BLaER1 (cell line): ENCODE measurements around the gene DUSP2.

ENCODE experiments used
- H3K27ac ChIP-seq: shearing (Covaris generic); formaldehyde crosslinking; 2 replicates; pipeline ENCODE4 v1.8.1; 2022
- H3K27me3 ChIP-seq: shearing (Covaris generic); formaldehyde crosslinking; 2 replicates; pipeline ENCODE4 v1.8.1; 2022
- H3K36me3 ChIP-seq: shearing (Covaris generic); formaldehyde crosslinking; 2 replicates; pipeline ENCODE4 v1.8.1; 2022
- H3K4me1 ChIP-seq: shearing (Covaris generic); formaldehyde crosslinking; 2 replicates; pipeline ENCODE4 v1.8.1; 2022
- H3K4me2 ChIP-seq: shearing (Covaris generic); formaldehyde crosslinking; 2 replicates; pipeline ENCODE4 v1.8.1; 2022
- H3K4me3 ChIP-seq: shearing (Covaris generic); formaldehyde crosslinking; 2 replicates; pipeline ENCODE4 v1.8.1; 2022
- H3K9ac ChIP-seq: shearing (Covaris generic); formaldehyde crosslinking; 2 replicates; pipeline ENCODE4 v1.8.1; 2022
- H3K9me3 ChIP-seq: shearing (Covaris generic); formaldehyde crosslinking; 2 replicates; pipeline ENCODE4 v1.8.1; 2022
- H4K20me1 ChIP-seq: shearing (Covaris generic); formaldehyde crosslinking; 2 replicates; pipeline ENCODE4 v1.8.1; 2022
- Cebpa-rat ChIP-seq: shearing (Covaris generic); IDR thresholded peaks from 2 replicates; pipeline ENCODE4 v1.8.1; 2022

The DUSP2 gene

DNA sequence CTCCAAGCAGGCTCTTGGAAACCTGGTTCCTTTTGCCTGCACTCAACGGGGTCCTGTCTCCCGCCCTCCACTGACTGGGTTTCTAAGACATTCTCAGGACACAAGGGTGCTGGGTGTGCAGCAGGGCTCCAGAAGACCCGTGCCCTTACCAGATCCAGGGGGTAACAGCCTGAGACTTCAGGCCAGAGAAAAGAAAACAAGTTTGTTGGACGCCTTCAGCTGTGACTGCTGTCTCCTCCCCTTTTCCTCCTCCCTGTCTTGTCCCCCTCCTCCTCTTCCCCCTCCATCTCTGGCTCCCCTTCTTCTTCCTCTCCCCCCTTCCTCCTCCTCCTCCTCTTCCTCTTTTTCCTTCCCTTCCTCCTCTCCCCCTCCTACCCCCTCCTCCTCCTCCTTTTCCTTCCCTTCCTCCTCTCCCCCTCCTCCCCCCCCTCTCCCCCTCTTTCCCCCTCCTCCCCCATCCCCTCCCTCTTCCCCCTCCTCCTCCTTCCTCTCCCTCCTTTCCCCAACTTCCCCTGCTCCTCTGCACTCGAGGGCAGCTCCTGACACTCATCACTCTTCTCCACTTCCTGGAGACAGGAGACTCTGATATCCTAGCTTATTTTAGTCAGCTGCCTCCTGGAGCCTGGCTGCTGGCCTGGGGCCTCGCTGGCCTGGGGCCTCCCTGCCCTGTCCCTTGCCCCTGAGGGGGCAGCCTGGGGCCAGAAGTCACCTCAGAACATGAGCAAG is 41.3 kb downstream of the DUSP2 start:
- Histone ChIP-seq H3K9ac (peak overlapping the region; percentile 65), H3K27me3 (no peaks in the 10 kb centered on the region), H4K20me1 (no peaks in the 10 kb centered on the region), H3K4me1 (peaks cover 75% of the 10 kb centered on the region), H3K27ac (peak overlapping the region; percentile 85), H3K9me3 (peaks cover 13% of the 10 kb centered on the region), H3K36me3 (no peaks in the 10 kb centered on the region), H3K4me3 (peak overlapping the region; percentile 41), H3K4me2 (peak overlapping the region; percentile 88)
- TF ChIP-seq Cebpa-rat: no peak

DNA sequence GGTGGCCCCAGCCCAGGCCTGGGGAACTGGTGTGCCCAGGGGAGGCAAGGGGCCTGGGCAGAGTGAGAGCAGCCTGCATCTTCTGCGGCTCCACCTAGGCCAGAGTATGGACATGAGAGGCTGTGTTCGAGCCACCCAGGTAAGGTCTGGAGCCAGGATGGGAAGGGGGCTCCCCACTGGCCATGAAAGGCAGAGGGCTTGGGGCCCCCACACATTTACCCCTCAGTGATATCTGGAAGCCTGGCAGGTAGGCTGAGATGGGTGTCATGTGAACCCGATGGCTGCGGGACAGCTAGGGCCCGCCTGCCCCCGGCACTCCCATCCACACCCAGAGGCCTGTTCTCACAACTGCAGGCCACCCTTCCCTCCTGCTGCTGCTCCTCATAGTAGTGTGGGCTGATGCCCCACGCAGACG is 42.0 kb downstream of the DUSP2 start:
- Histone ChIP-seq H3K36me3 (no peaks in the 10 kb centered on the region), H4K20me1 (no peaks in the 10 kb centered on the region), H3K9ac (peak overlapping the region; percentile 65), H3K4me2 (peak overlapping the region; percentile 88), H3K9me3 (peaks cover 13% of the 10 kb centered on the region), H3K4me3 (peak overlapping the region; percentile 41), H3K27me3 (no peaks in the 10 kb centered on the region), H3K4me1 (peaks cover 68% of the 10 kb centered on the region), H3K27ac (peak overlapping the region; percentile 85)
- TF ChIP-seq Cebpa-rat: no peak

DNA sequence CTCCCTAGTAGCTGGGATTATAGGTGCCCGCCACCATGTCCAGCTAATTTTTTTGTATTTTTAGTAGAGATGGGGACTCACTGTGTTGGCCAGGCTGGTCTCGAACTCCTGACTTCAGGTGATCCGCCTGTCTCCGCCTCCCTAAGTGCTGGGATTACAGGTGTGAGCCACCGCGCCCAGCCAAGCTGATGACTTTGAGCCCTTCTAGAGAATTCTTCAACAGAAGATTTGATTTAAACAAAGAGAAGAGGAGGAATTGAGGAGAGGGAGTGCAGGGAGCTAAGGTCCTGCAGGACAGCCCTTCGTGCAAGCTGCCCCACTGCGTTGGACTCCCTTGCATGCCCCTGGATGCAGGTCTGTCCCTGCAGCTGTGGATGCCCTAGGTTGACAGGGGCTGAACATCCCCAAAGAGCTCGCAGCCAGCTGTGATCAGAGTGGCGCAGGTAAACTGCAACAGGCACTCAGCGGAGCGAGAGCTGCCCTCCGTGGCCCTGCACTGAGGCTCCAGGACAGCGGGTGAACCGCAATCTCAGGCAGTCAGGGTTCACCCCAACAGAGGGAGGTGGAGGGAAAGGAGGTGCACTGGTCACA is 42.5 kb downstream of the DUSP2 start:
- Histone ChIP-seq H3K9me3 (peaks cover 13% of the 10 kb centered on the region), H3K9ac (peak overlapping the region; percentile 65; the same call in 1 of the 2 replicates), H3K27ac (peak overlapping the region; percentile 85), H3K36me3 (no peaks in the 10 kb centered on the region), H3K4me3 (no peak overlapping the region), H4K20me1 (no peaks in the 10 kb centered on the region), H3K27me3 (no peaks in the 10 kb centered on the region), H3K4me1 (peaks cover 63% of the 10 kb centered on the region), H3K4me2 (peak overlapping the region; percentile 88)
- no peak for TF ChIP-seq Cebpa-rat

DNA sequence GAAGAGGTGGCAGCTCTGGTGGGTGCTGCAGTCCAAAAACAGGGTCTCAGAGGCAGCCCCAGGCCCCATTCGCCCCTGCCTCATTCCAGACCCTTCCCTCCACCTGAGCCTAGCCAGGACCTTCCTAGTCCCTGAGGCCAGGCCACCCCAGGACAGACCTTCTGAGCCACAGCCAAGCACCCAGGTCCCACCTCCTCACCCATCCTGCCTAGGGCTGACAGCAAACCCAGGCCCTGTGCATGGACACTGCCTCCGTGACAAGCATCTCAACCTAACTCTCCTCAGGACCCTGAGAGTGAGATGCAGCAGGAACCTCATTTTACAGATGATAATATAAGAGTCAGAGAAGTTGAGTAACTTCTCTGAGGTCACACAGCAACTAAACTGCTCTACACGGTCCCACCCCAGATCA is 44.3 kb downstream of the DUSP2 start:
- no peaks in the 10 kb centered on the region for H4K20me1 ChIP-seq
- peak overlapping the region; percentile 56; the same call in 1 of the 2 replicates for H3K27ac ChIP-seq
- H3K4me3 ChIP-seq: no peak overlapping the region
- H3K4me2 ChIP-seq: peak overlapping the region; percentile 50
- TF ChIP-seq Cebpa-rat: no peak
- H3K36me3 ChIP-seq: no peaks in the 10 kb centered on the region
- peaks cover 52% of the 10 kb centered on the region for H3K4me1 ChIP-seq
- no peak overlapping the region for H3K9ac ChIP-seq
- H3K9me3 ChIP-seq: peaks cover 11% of the 10 kb centered on the region
- H3K27me3 ChIP-seq: no peaks in the 10 kb centered on the region

DNA sequence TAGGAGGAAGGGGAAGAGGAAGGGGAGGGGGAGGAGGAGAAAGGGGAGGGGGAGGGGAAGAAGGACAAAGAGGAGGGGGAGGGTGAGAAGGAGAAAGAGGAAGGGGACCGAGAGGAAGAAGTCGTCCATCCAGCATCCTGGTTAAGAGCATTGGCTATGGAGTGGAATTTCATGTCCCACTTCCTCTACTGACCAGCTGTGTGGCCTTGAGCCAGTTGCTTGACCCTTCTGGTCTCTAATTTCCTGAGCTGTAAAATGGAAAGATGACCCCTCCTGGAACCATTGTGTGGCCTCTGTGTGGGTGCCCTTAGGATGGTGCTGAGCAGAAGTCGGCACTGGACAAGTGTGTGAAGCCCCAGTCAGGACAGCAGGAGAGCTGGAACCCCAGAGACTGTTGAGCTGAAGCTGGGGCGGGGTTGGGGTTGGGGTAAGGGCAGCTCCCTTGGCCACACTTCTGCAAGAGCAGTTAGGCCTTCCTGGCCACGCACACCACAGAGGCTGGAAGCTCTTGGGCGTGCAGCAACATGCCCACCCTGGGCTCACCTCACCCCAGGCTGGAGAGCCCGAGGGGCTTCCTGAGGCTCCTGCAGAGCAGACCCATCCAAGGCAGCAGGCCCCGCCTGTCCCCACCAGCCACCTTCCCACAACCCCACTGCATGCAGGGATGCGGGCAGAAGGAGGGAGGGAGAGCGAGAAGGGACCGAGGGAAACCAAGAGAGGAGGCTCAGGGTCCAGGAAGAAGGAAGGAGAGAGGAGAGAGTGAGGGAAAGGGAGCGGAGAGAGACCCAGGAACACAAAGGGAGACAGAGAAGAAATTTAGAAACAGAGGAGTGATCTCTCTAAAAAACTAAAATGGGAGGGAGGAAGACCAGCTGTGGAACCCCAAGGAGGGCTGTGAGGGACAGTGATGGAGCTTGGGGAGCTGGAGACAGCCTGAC is 45.1 kb downstream of the DUSP2 start:
- Histone ChIP-seq H3K9me3 (peaks cover 3% of the 10 kb centered on the region), H3K9ac (no peak overlapping the region), H3K4me3 (no peak overlapping the region), H3K36me3 (no peaks in the 10 kb centered on the region), H3K4me1 (peaks cover 52% of the 10 kb centered on the region), H3K27ac (peak overlapping the region; percentile 56), H3K27me3 (no peaks in the 10 kb centered on the region), H4K20me1 (no peaks in the 10 kb centered on the region), H3K4me2 (peak overlapping the region; percentile 50)
- TF ChIP-seq Cebpa-rat: no peak

DNA sequence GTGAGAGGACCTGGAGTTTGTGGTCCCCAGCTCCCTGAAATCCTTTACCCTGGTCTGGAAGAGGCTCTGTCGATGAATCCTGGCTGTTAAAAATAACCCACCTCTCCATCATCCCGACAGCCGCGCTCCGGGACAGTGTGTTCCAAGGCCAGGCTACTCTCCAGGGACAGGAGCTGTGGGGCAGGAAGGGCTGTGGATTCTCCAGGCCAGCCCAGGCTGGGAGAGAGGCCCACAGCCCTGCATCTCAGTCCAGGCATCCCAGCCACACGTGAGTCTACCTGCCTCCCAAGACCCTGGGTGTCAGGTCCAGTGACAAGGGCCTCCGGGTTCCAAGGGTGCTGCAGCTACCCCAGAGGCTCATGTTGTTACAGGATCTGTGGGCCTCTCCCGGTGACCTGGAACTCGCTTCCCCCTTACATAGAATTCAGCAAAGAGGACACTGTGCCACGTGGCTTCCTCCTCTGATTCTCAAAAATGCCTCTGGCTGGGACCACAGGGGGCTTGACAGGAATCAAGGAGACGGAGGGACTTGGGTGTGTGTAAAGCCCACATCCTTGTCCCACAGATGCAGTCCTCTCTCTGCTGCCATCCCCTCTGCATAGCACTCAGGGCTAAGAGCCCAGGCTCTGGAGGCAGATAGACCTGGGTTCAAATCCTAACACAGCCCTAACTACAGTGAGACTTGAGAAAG is 46.2 kb downstream of the DUSP2 start:
- Histone ChIP-seq H3K27ac (0 out of 2 replicates have a peak overlapping the region, but pooled peaks have one; percentile 33), H4K20me1 (no peaks in the 10 kb centered on the region), H3K9ac (no peak overlapping the region; the same call in 1 of the 2 replicates), H3K4me2 (peak overlapping the region; percentile 14; the same call in 1 of the 2 replicates), H3K4me1 (peaks cover 44% of the 10 kb centered on the region), H3K9me3 (no peaks in the 10 kb centered on the region), H3K4me3 (no peak overlapping the region), H3K27me3 (no peaks in the 10 kb centered on the region), H3K36me3 (no peaks in the 10 kb centered on the region)
- TF ChIP-seq Cebpa-rat: no peak

DNA sequence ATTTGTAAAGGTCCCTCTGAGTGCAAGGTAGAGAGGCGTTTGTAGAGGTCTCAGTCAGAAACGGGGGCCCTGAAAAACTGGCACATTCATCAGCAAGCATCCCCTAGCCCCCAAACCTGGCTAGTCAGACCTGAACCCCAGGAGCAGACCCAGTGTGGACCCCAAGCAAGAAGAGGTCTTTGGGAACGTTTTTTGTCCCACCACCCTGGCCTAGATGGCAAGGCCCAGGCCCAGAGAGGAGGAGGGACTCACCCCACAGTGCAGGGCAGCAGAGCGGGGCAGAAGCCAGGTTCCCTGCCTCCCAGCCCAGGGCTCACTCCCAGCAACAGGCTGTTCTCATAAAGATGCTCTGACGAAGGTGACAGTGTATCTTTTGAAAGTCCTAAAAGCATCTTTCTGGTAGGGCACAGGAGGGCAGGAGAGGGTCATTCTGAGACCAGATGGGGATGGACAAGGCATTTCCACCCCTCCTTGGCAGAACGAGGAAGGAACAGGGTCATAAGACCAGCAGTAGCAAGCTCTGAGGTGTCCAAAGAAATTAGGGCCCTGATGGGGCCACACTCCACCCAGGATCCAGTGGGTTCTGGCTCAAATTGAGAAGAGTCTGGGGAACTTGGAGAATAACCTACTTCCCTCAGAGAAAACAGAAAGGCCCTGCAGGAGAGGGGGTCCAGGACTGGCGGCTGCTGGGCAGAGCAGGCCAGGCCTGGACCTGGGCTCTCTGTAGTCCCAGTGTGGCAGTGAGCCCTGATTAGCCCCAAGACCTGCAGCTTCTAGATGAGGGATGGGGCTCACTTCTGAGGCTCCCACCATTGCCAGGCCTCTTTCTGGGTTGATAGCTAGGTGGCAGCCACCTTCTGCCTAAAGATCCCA is 47.1 kb downstream of the DUSP2 start:
- H3K4me2 ChIP-seq: no peak overlapping the region
- no peak for TF ChIP-seq Cebpa-rat
- no peak overlapping the region for H3K9ac ChIP-seq
- H3K27ac ChIP-seq: 0 out of 2 replicates have a peak overlapping the region, but pooled peaks have one; percentile 33
- H3K36me3 ChIP-seq: no peaks in the 10 kb centered on the region
- H3K27me3 ChIP-seq: no peaks in the 10 kb centered on the region
- no peak overlapping the region for H3K4me3 ChIP-seq
- H4K20me1 ChIP-seq: no peaks in the 10 kb centered on the region
- peaks cover 37% of the 10 kb centered on the region for H3K4me1 ChIP-seq
- H3K9me3 ChIP-seq: no peaks in the 10 kb centered on the region

DNA sequence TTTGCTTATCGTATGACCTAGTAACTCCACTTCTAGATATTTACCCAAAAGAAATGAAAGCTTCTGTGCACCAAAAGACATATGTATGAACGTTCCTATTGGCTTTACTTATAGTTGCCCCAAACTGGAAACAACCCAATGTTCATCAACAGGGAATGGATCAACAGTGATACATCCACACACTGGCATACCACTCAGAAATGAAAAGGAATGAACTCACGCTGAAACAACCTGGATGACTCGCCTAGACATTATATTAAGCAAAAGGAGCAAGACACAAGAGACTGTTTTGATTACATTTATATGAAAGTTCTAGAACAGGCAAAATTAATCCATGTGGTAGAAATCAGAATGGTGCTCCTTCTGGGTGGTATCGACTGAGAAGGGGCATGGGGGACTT is 47.8 kb downstream of the DUSP2 start:
- no peak for TF ChIP-seq Cebpa-rat
- H4K20me1 ChIP-seq: no peaks in the 10 kb centered on the region
- no peaks in the 10 kb centered on the region for H3K36me3 ChIP-seq
- H3K4me2 ChIP-seq: no peak overlapping the region
- H3K9ac ChIP-seq: no peak overlapping the region
- H3K4me1 ChIP-seq: peaks cover 31% of the 10 kb centered on the region
- H3K27me3 ChIP-seq: no peaks in the 10 kb centered on the region
- H3K27ac ChIP-seq: no peak overlapping the region
- H3K4me3 ChIP-seq: no peak overlapping the region
- H3K9me3 ChIP-seq: no peaks in the 10 kb centered on the region
